Panc1 (cell line): ENCODE measurements around the gene NFATC2. TPM values are rescaled to one million over a fixed set of nuclear protein-coding genes. Genes with fewer than 3 reads are reported as not detected.

ENCODE experiments used
- ATAC-seq: fragments of 200-7000 bp; cut with Tn5 transposase; 2 replicates; pipeline ENCODE4 v1.9.1; 2020; ENCODE audit warnings: mild to moderate bottlenecking, moderate library complexity
- BruUV-seq: library from RNA; stranded (reverse); fragments of 400-500 nt; replicated peaks from 2 replicates; lab custom pipeline; 2021; lab: Mats Ljungman, UMichigan
- CTCF ChIA-PET: fragments of 300-600 bp; sonication (Branson Sonifier 250); formaldehyde crosslinking; loops from one replicate; lab custom pipeline; 2022; ENCODE audit warnings: antibody characterized with exemption; lab: Charles Lee
- POLR2A ChIA-PET: fragments of 300-600 bp; sonication (Branson Sonifier 250); formaldehyde crosslinking; loops from one replicate; lab custom pipeline; 2022; ENCODE audit warnings: antibody characterized with exemption; lab: Charles Lee
- DNase-seq: peaks from one replicate; pipeline ENCODE4 v3.0.0-alpha.2; 2010; ENCODE audit warnings: low read depth, low spot score
- H3K27ac ChIP-seq: 2 replicates; pipeline ENCODE4 v1.5.1; 2011; ENCODE audit warnings: mild to moderate bottlenecking, low read length, inconsistent platforms
- H3K27me3 ChIP-seq: fragments of 200-500 bp; sonication (Bioruptor generic); 2 replicates; pipeline ENCODE4 v1.6.0; 2014; ENCODE audit warnings: low read length, inconsistent platforms; ENCODE audit not compliant: control insufficient read depth, insufficient read depth
- H3K36me3 ChIP-seq: fragments of 200-500 bp; sonication (Bioruptor generic); 2 replicates; pipeline ENCODE4 v1.5.1; 2014; ENCODE audit warnings: inconsistent platforms, mild to moderate bottlenecking, low read length, moderate library complexity; ENCODE audit not compliant: control insufficient read depth, insufficient read depth
- H3K4me1 ChIP-seq: 2 replicates; pipeline ENCODE4 v1.5.1; 2011; ENCODE audit warnings: inconsistent platforms, mild to moderate bottlenecking, low read length, moderate library complexity; ENCODE audit not compliant: control insufficient read depth, insufficient read depth
- H3K4me3 ChIP-seq, 2 experiments: 2 replicates each; pipeline ENCODE4 v1.5.1; 2011 to 2012; ENCODE audit warnings: low read depth in 2 of 2, low read length in 2 of 2, mild to moderate bottlenecking in 2 of 2, inconsistent platforms in 1 of 2, moderate library complexity in 1 of 2
- H3K9me3 ChIP-seq: fragments of 200-500 bp; sonication (Bioruptor generic); 2 replicates; pipeline ENCODE4 v1.5.1; 2014; ENCODE audit warnings: low read depth, mild to moderate bottlenecking, inconsistent platforms, low read length, moderate library complexity; ENCODE audit not compliant: control insufficient read depth, insufficient read depth
- POLR2AphosphoS5 ChIP-seq: IDR thresholded peaks from 2 replicates; pipeline ENCODE4 v1.6.1; 2012; ENCODE audit warnings: mild to moderate bottlenecking, low read depth, low read length, moderate library complexity
- REST ChIP-seq, 2 experiments: IDR thresholded peaks; 2 replicates each; pipeline ENCODE4 v1.6.1; 2011 to 2012; ENCODE audit warnings: low read depth in 2 of 2, control low read depth in 1 of 2, low read length in 1 of 2, mild to moderate bottlenecking in 1 of 2, moderate library complexity in 1 of 2; ENCODE audit not compliant: insufficient read depth in 1 of 2
- SIN3A ChIP-seq: IDR thresholded peaks from 2 replicates; pipeline ENCODE4 v1.6.1; 2012; ENCODE audit warnings: low read depth, mild to moderate bottlenecking, low read length, moderate library complexity, borderline replicate concordance; ENCODE audit not compliant: insufficient read depth
- TCF7L2 ChIP-seq: IDR thresholded peaks from 2 replicates; pipeline ENCODE4 v1.6.1; 2011; ENCODE audit warnings: mild to moderate bottlenecking, low read depth, low read length, inconsistent platforms
- in situ Hi-C: cut with HindIII; loops from 2 replicates; pipeline ENCODE4 v1.10.0; 2016; ENCODE audit warnings: low sequenced_read_pairs, low pct_unique_long_range_greater_than_20kb
- intact Hi-C: fragments of 100-400 bp; cut with micrococcal nuclease; formaldehyde crosslinking; loops from one replicate; pipeline ENCODE4 v1.10.0; 2022; ENCODE audit not compliant: unreplicated experiment
- total RNA-seq: library from RNA; stranded (reverse); gene quantifications from one replicate; pipeline ENCODE4 v1.2.1, GENCODE V29; 2021; ENCODE audit not compliant: unreplicated experiment
- TF ChIP-seq, protein P1 (sequence below): fragments of 450-650 bp; IDR thresholded peaks from 2 replicates; pipeline ENCODE4 v1.5.1; 2017; ENCODE audit warnings: mild to moderate bottlenecking

Gene NFATC2
- total RNA-seq, 1 experiment from 2014 or later = 10.6 TPM

- Histone ChIP-seq H3K36me3 (no peaks in the 10 kb centered on the region), H3K9me3 (no peaks in the 10 kb centered on the region), H3K27me3 (no peaks in the 10 kb centered on the region), H3K4me1 (no peaks in the 10 kb centered on the region), H3K27ac (no peak overlapping the region), H3K4me3 (no peak overlapping the region)
- intact Hi-C loops = no loop called here
- ChIA-PET CTCF (interaction anchor here (0.5 kb wide), 1 partner anchor 12 kb away, joined by 3 read pairs; no protein-coding TSS in a partner anchor), POLR2A (no interaction called here)
- BruUV-seq = no TSS peak
- in situ Hi-C loops = no loop called here
- no peak for DNase-seq
- TF ChIP-seq, protein P1, sequence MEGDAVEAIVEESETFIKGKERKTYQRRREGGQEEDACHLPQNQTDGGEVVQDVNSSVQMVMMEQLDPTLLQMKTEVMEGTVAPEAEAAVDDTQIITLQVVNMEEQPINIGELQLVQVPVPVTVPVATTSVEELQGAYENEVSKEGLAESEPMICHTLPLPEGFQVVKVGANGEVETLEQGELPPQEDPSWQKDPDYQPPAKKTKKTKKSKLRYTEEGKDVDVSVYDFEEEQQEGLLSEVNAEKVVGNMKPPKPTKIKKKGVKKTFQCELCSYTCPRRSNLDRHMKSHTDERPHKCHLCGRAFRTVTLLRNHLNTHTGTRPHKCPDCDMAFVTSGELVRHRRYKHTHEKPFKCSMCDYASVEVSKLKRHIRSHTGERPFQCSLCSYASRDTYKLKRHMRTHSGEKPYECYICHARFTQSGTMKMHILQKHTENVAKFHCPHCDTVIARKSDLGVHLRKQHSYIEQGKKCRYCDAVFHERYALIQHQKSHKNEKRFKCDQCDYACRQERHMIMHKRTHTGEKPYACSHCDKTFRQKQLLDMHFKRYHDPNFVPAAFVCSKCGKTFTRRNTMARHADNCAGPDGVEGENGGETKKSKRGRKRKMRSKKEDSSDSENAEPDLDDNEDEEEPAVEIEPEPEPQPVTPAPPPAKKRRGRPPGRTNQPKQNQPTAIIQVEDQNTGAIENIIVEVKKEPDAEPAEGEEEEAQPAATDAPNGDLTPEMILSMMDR = no peak
- TF ChIP-seq TCF7L2 (no peak), POLR2AphosphoS5 (no peak), REST (IDR thresholded peaks at IDR 0.05; ENCODE audit: insufficient read depth in 1 of 2, low read depth in 2 of 2, low read length in 1 of 2) (no peak), SIN3A (no peak)
- ATAC-seq = no peak
These were observed 72.7 kb downstream of the NFATC2 start for GRCh38 chr20:51469578-51470498.

- BruUV-seq = no TSS peak
- DNase-seq = no peak
These were observed 73.5 kb downstream of the NFATC2 start for GRCh38 chr20:51469046-51469445.

More at GRCh38 chr20:51469046-51469445, 73.5 kb downstream of the NFATC2 start:
- Histone ChIP-seq H3K36me3 (no peaks in the 10 kb centered on the region), H3K4me3 (no peak overlapping the region), H3K4me1 (no peaks in the 10 kb centered on the region), H3K27me3 (no peaks in the 10 kb centered on the region), H3K27ac (no peak overlapping the region), H3K9me3 (no peaks in the 10 kb centered on the region)
- ChIA-PET POLR2A (no interaction called here), CTCF (interaction anchor here (0.5 kb wide), 1 partner anchor 12 kb away, joined by 3 read pairs; no protein-coding TSS in a partner anchor)
- ATAC-seq = no peak
- TF ChIP-seq, protein P1 = no peak
- no peak for TF ChIP-seq POLR2AphosphoS5
- no peak for TF ChIP-seq SIN3A
- no peak for TF ChIP-seq TCF7L2
- no peak for TF ChIP-seq REST (IDR thresholded peaks at IDR 0.05; ENCODE audit: insufficient read depth in 1 of 2, low read depth in 2 of 2, low read length in 1 of 2)
- intact Hi-C loops (no loop called here), in situ Hi-C loops (no loop called here)
